Common myeloid progenitor, CD34-positive (primary cell): ENCODE results near the gene NRG4.

Experiments
- CTCF ChIA-PET: fragments of 350-600 bp; sonication (Branson Sonifier 250); formaldehyde crosslinking; loops from one replicate; lab custom pipeline; 2021; ENCODE audit warnings: antibody characterized with exemption; lab: Charles Lee
- POLR2A ChIA-PET: fragments of 350-600 bp; sonication (Branson Sonifier 250); formaldehyde crosslinking; loops from one replicate; lab custom pipeline; 2021; ENCODE audit warnings: antibody characterized with exemption; lab: Charles Lee
- DNase-seq, 3 donors: peaks; one replicate each; pipeline versions ENCODE4 v3.0.0 to v3.0.0-alpha.2; 2013
- H3K27ac ChIP-seq, 2 experiments: 1 replicate in 1 of 2; 2 replicates in 1 of 2; pipeline ENCODE4 v1.7.0; 2013; ENCODE audit warnings: inconsistent platforms in 2 of 2, low read length in 2 of 2, mild to moderate bottlenecking in 2 of 2, low read depth in 1 of 2, moderate library complexity in 1 of 2; ENCODE audit not compliant: severe bottlenecking in 2 of 2, insufficient read depth in 1 of 2, poor library complexity in 1 of 2
- H3K27me3 ChIP-seq, 5 experiments: replicated peaks in 2 of 5; 1 replicate in 3 of 5; 2 replicates in 2 of 5; pipeline versions ENCODE4 v1.6.1 to v1.7.0; 2013; ENCODE audit warnings: low read length in 4 of 5, mild to moderate bottlenecking in 2 of 5, moderate library complexity in 2 of 5, inconsistent platforms in 1 of 5; ENCODE audit not compliant: insufficient read depth in 5 of 5, control insufficient read depth in 4 of 5
- H3K36me3 ChIP-seq, 4 experiments: 1 replicate in 2 of 4; 2 replicates in 2 of 4; pipeline versions ENCODE4 v1.6.1 to v1.7.0; 2013; ENCODE audit warnings: low read length in 3 of 4, control low read depth in 1 of 4, mild to moderate bottlenecking in 1 of 4; ENCODE audit not compliant: control insufficient read depth in 4 of 4, insufficient read depth in 4 of 4
- H3K4me1 ChIP-seq, 4 experiments: 1 replicate in 3 of 4; 2 replicates in 1 of 4; pipeline versions ENCODE4 v1.6.1 to v1.7.1; 2013; ENCODE audit warnings: low read length in 3 of 4, mild to moderate bottlenecking in 3 of 4, control low read depth in 1 of 4, inconsistent platforms in 1 of 4, moderate library complexity in 1 of 4; ENCODE audit not compliant: control insufficient read depth in 4 of 4, insufficient read depth in 4 of 4; ENCODE audit errors: control extremely low read depth in 1 of 4
- H3K4me3 ChIP-seq, 7 experiments: 1 replicate in 4 of 7; 2 replicates in 3 of 7; pipeline versions ENCODE4 v1.5.1 to v1.7.0; 2013; ENCODE audit warnings: mild to moderate bottlenecking in 7 of 7, low read length in 6 of 7, moderate library complexity in 6 of 7, inconsistent platforms in 2 of 7, low read depth in 2 of 7, control low read depth in 1 of 7; ENCODE audit not compliant: insufficient read depth in 4 of 7, control insufficient read depth in 1 of 7; ENCODE audit errors: extremely low read depth in 1 of 7
- H3K9me3 ChIP-seq, 5 experiments: 1 replicate in 4 of 5; 2 replicates in 1 of 5; pipeline versions ENCODE4 v1.6.1 to v1.7.1; 2013; ENCODE audit warnings: low read length in 4 of 5, mild to moderate bottlenecking in 2 of 5, inconsistent platforms in 1 of 5, low read depth in 1 of 5, moderate library complexity in 1 of 5; ENCODE audit not compliant: control insufficient read depth in 4 of 5, insufficient read depth in 2 of 5; ENCODE audit errors: control extremely low read depth in 1 of 5
- WGBS: methylation state at CpG from one replicate; pipeline ENCODE4 v1.1.5; 2013; ENCODE audit not compliant: insufficient coverage; 5-methylcytosine and 5-hydroxymethylcytosine counted together

NRG4 gene

GRCh38 chr15:75948761-75949296, 63.4 kb downstream of the NRG4 start:
- Histone ChIP-seq H3K27me3 (no peaks in the 10 kb centered on the region), H3K36me3 (no peaks in the 10 kb centered on the region), H3K4me1 (no peaks in the 10 kb centered on the region), H3K27ac (no peak overlapping the region), H3K9me3 (no peaks in the 10 kb centered on the region), H3K4me3 (no peak overlapping the region)
- whole genome bisulfite sequencing: 86% methylated on average over 7 of the region's 8 CpGs
- CTCF ChIA-PET: no interaction called here
- DNase-seq: no peak
- POLR2A ChIA-PET: no interaction called here

GRCh38 chr15:75947092-75947491, 65.1 kb downstream of the NRG4 start:
- Histone ChIP-seq H3K4me1 (no peaks in the 10 kb centered on the region), H3K4me3 (no peak overlapping the region), H3K27me3 (no peaks in the 10 kb centered on the region), H3K27ac (no peak overlapping the region), H3K36me3 (no peaks in the 10 kb centered on the region), H3K9me3 (no peaks in the 10 kb centered on the region)
- DNase-seq: no peak
- ChIA-PET CTCF (no interaction called here), POLR2A (no interaction called here)
- WGBS: 100% methylated on average over 1 of the region's 1 CpG

GRCh38 chr15:75945953-75946352, 66.3 kb downstream of the NRG4 start:
- Histone ChIP-seq H3K9me3 (no peaks in the 10 kb centered on the region), H3K27me3 (no peaks in the 10 kb centered on the region), H3K4me3 (no peak overlapping the region), H3K36me3 (no peaks in the 10 kb centered on the region), H3K4me1 (no peaks in the 10 kb centered on the region), H3K27ac (no peak overlapping the region)
- 71% methylated on average over 3 of the region's 4 CpGs for WGBS
- POLR2A ChIA-PET: no interaction called here
- CTCF ChIA-PET: no interaction called here
- DNase-seq: peak; percentile 17 to 79 (median 72)

GRCh38 chr15:75943713-75944215, 68.5 kb downstream of the NRG4 start:
- Histone ChIP-seq H3K4me3 (no peak overlapping the region), H3K9me3 (peaks cover 0 to 2% (median 0%) of the 10 kb centered on the region in 5 experiments), H3K4me1 (no peaks in the 10 kb centered on the region), H3K27ac (no peak overlapping the region), H3K36me3 (no peaks in the 10 kb centered on the region), H3K27me3 (no peaks in the 10 kb centered on the region)
- ChIA-PET POLR2A (no interaction called here), CTCF (no interaction called here)
- WGBS: no CpG with 5 or more reads among the region's 1 CpG
- no peak for DNase-seq

GRCh38 chr15:75943246-75943645, 69.0 kb downstream of the NRG4 start:
- CTCF ChIA-PET: no interaction called here
- no peak overlapping the region for H3K4me3 ChIP-seq
- no peak overlapping the region for H3K27ac ChIP-seq
- no peaks in the 10 kb centered on the region for H3K4me1 ChIP-seq
- no peak for DNase-seq
- H3K36me3 ChIP-seq: peaks cover 0 to under 1% (median 0%) of the 10 kb centered on the region in 4 experiments
- H3K9me3 ChIP-seq: peaks cover 0 to 2% (median 0%) of the 10 kb centered on the region in 5 experiments
- WGBS: 100% methylated on average over 2 of the region's 5 CpGs
- H3K27me3 ChIP-seq: no peaks in the 10 kb centered on the region
- POLR2A ChIA-PET: no interaction called here

GRCh38 chr15:75942464-75942863, 69.8 kb downstream of the NRG4 start:
- no peak for DNase-seq
- ChIA-PET POLR2A (no interaction called here), CTCF (no interaction called here)
- H3K4me1 ChIP-seq: no peaks in the 10 kb centered on the region
- peaks cover 0 to 7% (median 1%) of the 10 kb centered on the region in 4 experiments for H3K36me3 ChIP-seq
- peaks cover 0 to 2% (median 0%) of the 10 kb centered on the region in 5 experiments for H3K9me3 ChIP-seq
- no peak overlapping the region for H3K27ac ChIP-seq
- H3K27me3 ChIP-seq: no peaks in the 10 kb centered on the region
- no peak overlapping the region for H3K4me3 ChIP-seq
- 100% methylated on average over 2 of the region's 3 CpGs for WGBS

GRCh38 chr15:75930866-75931265, 81.4 kb downstream of the NRG4 start:
- no peak overlapping the region for H3K4me3 ChIP-seq
- ChIA-PET CTCF (interaction anchor here (1.1 to 5.5 kb wide), 6 partner anchors 10 to 220 kb away, joined by 4 to 44 read pairs (median 4); no protein-coding TSS in a partner anchor), POLR2A (no interaction called here)
- WGBS: no CpG with 5 or more reads among the region's 2 CpGs
- H3K36me3 ChIP-seq: peaks cover 2 to 40% (median 23%) of the 10 kb centered on the region in 4 experiments
- no peak overlapping the region for H3K27ac ChIP-seq
- no peaks in the 10 kb centered on the region for H3K27me3 ChIP-seq
- H3K4me1 ChIP-seq: peaks cover 0 to 8% (median 2%) of the 10 kb centered on the region in 4 experiments
- no peaks in the 10 kb centered on the region for H3K9me3 ChIP-seq
- no peak for DNase-seq
